IMR-90 (cell line): ENCODE measurements around the gene GRM8. TPM values are rescaled to one million over a fixed set of nuclear protein-coding genes. Genes with fewer than 3 reads are reported as not detected.

Experiments
- ATAC-seq: fragments of 200-7000 bp; cut with Tn5 transposase; 2 replicates; pipeline ENCODE4 v1.9.1; 2020; ENCODE audit warnings: low read depth, mild to moderate bottlenecking, moderate library complexity
- BruUV-seq: library from RNA; stranded (reverse); fragments of 400-500 nt; replicated peaks from 2 replicates; lab custom pipeline; 2021; lab: Mats Ljungman, UMichigan
- CTCF ChIA-PET: fragments of 300-600 bp; formaldehyde crosslinking; extraction: SDS; loops from one replicate; lab custom pipeline; 2021; ENCODE audit warnings: antibody characterized with exemption; lab: Yijun Ruan, JAX
- POLR2A ChIA-PET: fragments of 300-600 bp; sonication (Branson Sonifier 250); formaldehyde crosslinking; loops from one replicate; lab custom pipeline; 2022; ENCODE audit warnings: antibody characterized with exemption; ENCODE audit not compliant: unreplicated experiment; lab: Charles Lee
- DNase-seq: peaks from one replicate; pipeline ENCODE4 v3.0.0; 2013
- H2AFZ ChIP-seq: replicated peaks from 2 replicates; pipeline ENCODE3; 2013; ENCODE audit warnings: low read length, mild to moderate bottlenecking; ENCODE audit not compliant: poor library complexity
- H2AK5ac ChIP-seq: 2 replicates; pipeline ENCODE4 v1.6.1; 2013; ENCODE audit warnings: low read depth, low read length, inconsistent platforms
- H2AK9ac ChIP-seq: replicated peaks from 2 replicates; pipeline ENCODE3; 2013; ENCODE audit warnings: mild to moderate bottlenecking, low read depth, low read length, moderate library complexity; ENCODE audit not compliant: poor library complexity
- H2BK120ac ChIP-seq: 2 replicates; pipeline ENCODE4 v1.6.1; 2013; ENCODE audit warnings: low read depth, low read length, inconsistent platforms
- H2BK15ac ChIP-seq: 3 replicates; pipeline ENCODE4 v1.6.1; 2013; ENCODE audit warnings: low read depth, low read length, inconsistent platforms
- H2BK20ac ChIP-seq: 2 replicates; pipeline ENCODE4 v1.6.1; 2013; ENCODE audit warnings: low read depth, mild to moderate bottlenecking, inconsistent platforms, low read length, moderate library complexity
- H2BK5ac ChIP-seq: 2 replicates; pipeline ENCODE4 v1.6.1; 2013; ENCODE audit warnings: mild to moderate bottlenecking, low read depth, low read length, inconsistent platforms; ENCODE audit not compliant: poor library complexity, severe bottlenecking
- H3K14ac ChIP-seq: replicated peaks from 2 replicates; pipeline ENCODE4 v1.6.1; 2013; ENCODE audit warnings: low read depth, low read length, inconsistent platforms
- H3K18ac ChIP-seq: 2 replicates; pipeline ENCODE4 v1.6.1; 2013; ENCODE audit warnings: low read depth, low read length, control low read depth
- H3K23ac ChIP-seq: 2 replicates; pipeline ENCODE4 v1.6.1; 2013; ENCODE audit warnings: low read depth, low read length, inconsistent platforms
- H3K27ac ChIP-seq: 2 replicates; pipeline ENCODE4 v1.5.1; 2013; ENCODE audit warnings: mild to moderate bottlenecking, control low read depth, low read length; ENCODE audit not compliant: insufficient read depth
- H3K27me3 ChIP-seq: 2 replicates; pipeline ENCODE4 v1.6.1; 2013; ENCODE audit warnings: low read length; ENCODE audit not compliant: control insufficient read depth, insufficient read depth
- H3K36me3 ChIP-seq: 2 replicates; pipeline ENCODE4 v1.6.1; 2013; ENCODE audit warnings: low read length, mixed read lengths; ENCODE audit not compliant: control insufficient read depth, insufficient read depth
- H3K4ac ChIP-seq: 2 replicates; pipeline ENCODE4 v1.6.1; 2013; ENCODE audit warnings: low read depth, low read length, inconsistent platforms
- H3K4me1 ChIP-seq: 2 replicates; pipeline ENCODE4 v1.6.1; 2013; ENCODE audit warnings: low read length, mixed read lengths; ENCODE audit not compliant: control insufficient read depth, insufficient read depth
- H3K4me2 ChIP-seq: 2 replicates; pipeline ENCODE4 v1.6.1; 2013; ENCODE audit warnings: low read depth, mild to moderate bottlenecking, control low read depth, low read length, moderate library complexity
- H3K4me3 ChIP-seq: 2 replicates; pipeline ENCODE4 v1.5.1; 2013; ENCODE audit warnings: low read depth, mild to moderate bottlenecking, control low read depth, low read length, moderate library complexity; ENCODE audit not compliant: insufficient read depth
- H3K56ac ChIP-seq: 2 replicates; pipeline ENCODE4 v1.6.1; 2013; ENCODE audit warnings: low read length, inconsistent platforms; ENCODE audit not compliant: insufficient read depth; ENCODE audit errors: extremely low read depth
- H3K79me1 ChIP-seq, 2 experiments: 2 replicates each; pipeline ENCODE4 v1.6.1; 2013; ENCODE audit warnings: low read length in 2 of 2, inconsistent platforms in 1 of 2, low read depth in 1 of 2
- H3K9ac ChIP-seq: 2 replicates; pipeline ENCODE4 v1.6.1; 2013; ENCODE audit warnings: low read depth, low read length, control low read depth
- H3K9me1 ChIP-seq: 2 replicates; pipeline ENCODE4 v1.6.1; 2013; ENCODE audit warnings: low read length, inconsistent platforms; ENCODE audit not compliant: insufficient read depth
- H3K9me3 ChIP-seq: 2 replicates; pipeline ENCODE4 v1.6.1; 2013; ENCODE audit warnings: low read length; ENCODE audit not compliant: control insufficient read depth, insufficient read depth
- H4K20me1 ChIP-seq: 2 replicates; pipeline ENCODE4 v1.6.1; 2013; ENCODE audit warnings: low read length, inconsistent platforms; ENCODE audit not compliant: insufficient read depth
- H4K5ac ChIP-seq: 2 replicates; pipeline ENCODE4 v1.6.1; 2013; ENCODE audit warnings: mild to moderate bottlenecking, low read depth, low read length, control low read depth
- H4K8ac ChIP-seq, 2 experiments: 2 replicates each; pipeline ENCODE4 v1.6.1; 2013; ENCODE audit warnings: low read depth in 2 of 2, low read length in 2 of 2, control low read depth in 1 of 2, inconsistent platforms in 1 of 2
- H4K91ac ChIP-seq: 2 replicates; pipeline ENCODE4 v1.6.1; 2013; ENCODE audit warnings: low read depth, low read length, inconsistent platforms; ENCODE audit not compliant: insufficient read depth
- BHLHE40 ChIP-seq: fragments of 150-350 bp; IDR thresholded peaks from 2 replicates; pipeline ENCODE4 v1.6.1; 2016; ENCODE audit warnings: mild to moderate bottlenecking, low read depth, low read length
- CHD1 ChIP-seq: IDR thresholded peaks from 2 replicates; pipeline ENCODE4 v1.6.1; 2012; ENCODE audit warnings: low read depth, low read length, improper control_type of control experiment
- FOS ChIP-seq: fragments of 150-350 bp; IDR thresholded peaks from 2 replicates; pipeline ENCODE4 v1.6.1; 2016; ENCODE audit warnings: low read depth, low read length
- MAFK ChIP-seq: IDR thresholded peaks from 2 replicates; pipeline ENCODE4 v1.6.1; 2012; ENCODE audit warnings: low read depth, low read length, improper control_type of control experiment
- MAZ ChIP-seq: IDR thresholded peaks from 2 replicates; pipeline ENCODE4 v1.6.1; 2012; ENCODE audit warnings: low read depth, mild to moderate bottlenecking, low read length, improper control_type of control experiment, moderate library complexity, borderline replicate concordance
- NFE2L2 ChIP-seq: fragments of 150-350 bp; IDR thresholded peaks from 2 replicates; pipeline ENCODE4 v1.6.1; 2016; ENCODE audit warnings: low read depth, mild to moderate bottlenecking, low read length
- RCOR1 ChIP-seq: IDR thresholded peaks from 2 replicates; pipeline ENCODE4 v1.6.1; 2012; ENCODE audit warnings: mild to moderate bottlenecking, low read length, improper control_type of control experiment; ENCODE audit not compliant: insufficient replicate concordance
- RFX5 ChIP-seq: IDR thresholded peaks from 2 replicates; pipeline ENCODE4 v1.8.0; 2012; ENCODE audit warnings: low read depth, mild to moderate bottlenecking, low read length, moderate library complexity
- WGBS, 2 experiments: methylation state at CpG; one replicate each; pipeline versions ENCODE4 v1.1.5 to v1.1.7; 2013; ENCODE audit warnings: missing lambda C conversion rate in 2 of 2; ENCODE audit not compliant: insufficient read length in 1 of 2; ENCODE audit errors: extremely low coverage in 2 of 2; 5-methylcytosine and 5-hydroxymethylcytosine counted together
- dilution Hi-C: fragments of 300-500 bp; cut with HindIII; formaldehyde crosslinking; loops from one replicate; pipeline ENCODE4 v1.14.3; 2018; ENCODE audit warnings: low sequenced_read_pairs; ENCODE audit not compliant: unreplicated experiment
- in situ Hi-C: fragments of 300-500 bp; cut with MboI; formaldehyde crosslinking; loops from 3 replicates; pipeline ENCODE4 v1.14.3; 2019; ENCODE audit warnings: low sequenced_read_pairs, inconsistent platforms, mixed read lengths
- intact Hi-C: fragments of 100-400 bp; cut with micrococcal nuclease; formaldehyde crosslinking; loops from 2 replicates; pipeline ENCODE4 v1.10.0; 2022
- polyA plus RNA-seq, 3 experiments: library from polyadenylated mRNA; depleted of rRNA; stranded (reverse); fragments of >200 nt; gene quantifications; 2 replicates each; pipeline ENCODE4 v1.2.3, GENCODE V29; 2012; ENCODE audit warnings: low replicate concordance in 1 of 3
- total RNA-seq: library from RNA; depleted of rRNA; stranded (reverse); fragments of >200 nt; gene quantifications from 2 replicates; pipeline ENCODE4 v1.2.3, GENCODE V29; 2012

The GRM8 gene
- total and polyA plus RNA-seq, 2 of the 4 experiments (the other 2 are of a cell fraction), result not detected

DNA sequence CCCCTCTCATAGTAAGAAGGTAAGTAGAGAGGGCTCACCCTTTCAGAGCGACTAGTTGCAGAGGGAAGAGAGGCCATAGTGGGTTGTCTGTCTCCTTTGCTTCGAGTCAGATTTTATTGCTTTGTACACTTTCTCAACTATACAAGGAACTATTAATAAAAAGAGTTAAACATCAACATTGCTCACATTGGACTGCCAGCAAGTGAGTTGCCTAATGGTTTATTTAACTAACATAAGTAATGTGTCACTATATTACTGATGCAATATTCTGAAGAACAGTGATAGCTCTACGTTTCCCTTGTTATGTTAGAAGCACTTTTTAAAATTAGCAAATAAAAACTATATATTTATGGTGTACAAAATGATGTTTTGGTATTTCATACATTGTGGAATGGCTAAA, 451.0 kb downstream of the GRM8 start:
- Histone ChIP-seq H4K20me1 (no peaks in the 10 kb centered on the region), H4K8ac (no peak overlapping the region), H3K9ac (no peak overlapping the region), H3K4ac (no peak overlapping the region), H2AK9ac (no peak overlapping the region), H3K18ac (no peak overlapping the region), H2BK120ac (no peak overlapping the region), H3K9me1 (no peaks in the 10 kb centered on the region), H3K4me1 (no peaks in the 10 kb centered on the region), H3K56ac (no peak overlapping the region), H3K27ac (no peak overlapping the region), H3K4me2 (no peak overlapping the region), H4K91ac (no peak overlapping the region), H3K23ac (no peak overlapping the region), H2BK15ac (no peak overlapping the region), H3K4me3 (no peak overlapping the region), H3K36me3 (no peaks in the 10 kb centered on the region), H3K27me3 (no peaks in the 10 kb centered on the region), H3K9me3 (peaks cover 2% of the 10 kb centered on the region; the same call in 1 of the 2 replicates), H4K5ac (no peak overlapping the region), H3K79me1 (no peaks in the 10 kb centered on the region), H3K14ac (no peak overlapping the region), H2AFZ (no peak overlapping the region), H2BK5ac (no peak overlapping the region), H2BK20ac (no peak overlapping the region), H2AK5ac (no peak overlapping the region)
- no CpG with 5 or more reads among the region's 3 CpGs for WGBS, 2 experiments
- ChIA-PET POLR2A (no interaction called here), CTCF (interaction anchor here (1.8 kb wide), 1 partner anchor 452 kb away, joined by 7 read pairs; no protein-coding TSS in a partner anchor)
- in situ Hi-C loops (loop anchor here (25.0 kb wide), 1 partner anchor 711 kb away; no protein-coding TSS in a partner anchor), intact Hi-C loops (loop anchor here (2.0 to 10.0 kb wide), 2 partner anchors 451 to 643 kb away; partner anchors contain the start of gene GRM8), dilution Hi-C loops (no loop called here)
- DNase-seq (no peak), ATAC-seq (no peak)
- no TSS peak for BruUV-seq
- no peak for TF ChIP-seq BHLHE40
- no peak for TF ChIP-seq NFE2L2
- no peak for TF ChIP-seq CHD1
- no peak for TF ChIP-seq RCOR1
- no peak for TF ChIP-seq MAZ
- no peak for TF ChIP-seq RFX5
- no peak for TF ChIP-seq FOS
- no peak for TF ChIP-seq MAFK
